ENCODE measurements around the gene FAM163B.

GRCh38 chr9:133637451-133638055 lies 28.4 kb upstream of the FAM163B start:
- no peak for TF ChIP-seq POLR2AphosphoS5 (IDR thresholded peaks at IDR 0.05)
- no peak for TF ChIP-seq CTCF (IDR thresholded peaks at IDR 0.05 in 8 of 11, conservative IDR thresholded peaks at IDR 0.05 in 3 of 11)
- TF ChIP-seq POLR2A (IDR thresholded peaks at IDR 0.05): no peak
